Ishikawa (cell line): Measurements from ENCODE around the gene HPS5.

Source experiments
- EGR1 ChIP-seq: IDR thresholded peaks from 2 replicates; pipeline ENCODE4 v1.6.1; 2012
- EP300 ChIP-seq: IDR thresholded peaks from 2 replicates; pipeline ENCODE4 v1.6.1; 2012; ENCODE audit warnings: borderline replicate concordance
- MAX ChIP-seq: IDR thresholded peaks from 2 replicates; pipeline ENCODE4 v1.6.1; 2012
- NFIC ChIP-seq: IDR thresholded peaks from 2 replicates; pipeline ENCODE4 v1.6.1; 2012
- REST ChIP-seq: IDR thresholded peaks from 2 replicates; pipeline ENCODE4 v1.6.1; 2012; ENCODE audit warnings: low read depth, mild to moderate bottlenecking
- YY1 ChIP-seq: IDR thresholded peaks from 2 replicates; pipeline ENCODE4 v1.6.1; 2012; ENCODE audit warnings: low read depth

GRCh38 chr11:18243783-18244362 is 78.1 kb downstream of the HPS5 start:
- peak; percentile 48; the same call in 1 of the 2 replicates for TF ChIP-seq YY1
- TF ChIP-seq EGR1 = no peak
- no peak for TF ChIP-seq REST
- no peak for TF ChIP-seq NFIC
- no peak for TF ChIP-seq EP300
- no peak for TF ChIP-seq MAX
